ENCODE data around the gene TMEM164.

- TF ChIP-seq, protein P1, sequence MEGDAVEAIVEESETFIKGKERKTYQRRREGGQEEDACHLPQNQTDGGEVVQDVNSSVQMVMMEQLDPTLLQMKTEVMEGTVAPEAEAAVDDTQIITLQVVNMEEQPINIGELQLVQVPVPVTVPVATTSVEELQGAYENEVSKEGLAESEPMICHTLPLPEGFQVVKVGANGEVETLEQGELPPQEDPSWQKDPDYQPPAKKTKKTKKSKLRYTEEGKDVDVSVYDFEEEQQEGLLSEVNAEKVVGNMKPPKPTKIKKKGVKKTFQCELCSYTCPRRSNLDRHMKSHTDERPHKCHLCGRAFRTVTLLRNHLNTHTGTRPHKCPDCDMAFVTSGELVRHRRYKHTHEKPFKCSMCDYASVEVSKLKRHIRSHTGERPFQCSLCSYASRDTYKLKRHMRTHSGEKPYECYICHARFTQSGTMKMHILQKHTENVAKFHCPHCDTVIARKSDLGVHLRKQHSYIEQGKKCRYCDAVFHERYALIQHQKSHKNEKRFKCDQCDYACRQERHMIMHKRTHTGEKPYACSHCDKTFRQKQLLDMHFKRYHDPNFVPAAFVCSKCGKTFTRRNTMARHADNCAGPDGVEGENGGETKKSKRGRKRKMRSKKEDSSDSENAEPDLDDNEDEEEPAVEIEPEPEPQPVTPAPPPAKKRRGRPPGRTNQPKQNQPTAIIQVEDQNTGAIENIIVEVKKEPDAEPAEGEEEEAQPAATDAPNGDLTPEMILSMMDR (conservative IDR thresholded peaks at IDR 0.05; ENCODE audit: low read depth, low read length): no peak
- TF ChIP-seq POLR2A (IDR thresholded peaks at IDR 0.05; ENCODE audit: low read depth, low read length) (no peak), FOS (IDR thresholded peaks at IDR 0.05; ENCODE audit: low read depth, low read length) (no peak), BHLHE40 (IDR thresholded peaks at IDR 0.05; ENCODE audit: low read depth, low read length) (no peak), CHD1 (IDR thresholded peaks at IDR 0.05; ENCODE audit: low read depth, low read length) (no peak), SMC3 (IDR thresholded peaks at IDR 0.05; ENCODE audit: low read depth, low read length) (no peak), MXI1 (IDR thresholded peaks at IDR 0.05; ENCODE audit: borderline replicate concordance, low read depth, low read length) (no peak), RAD21 (IDR thresholded peaks at IDR 0.05; ENCODE audit: low read length) (no peak), ELK1 (IDR thresholded peaks at IDR 0.05; ENCODE audit: borderline replicate concordance, low read depth, low read length) (no peak), RFX5 (IDR thresholded peaks at IDR 0.05; ENCODE audit: low read depth, low read length) (no peak), MAFK (IDR thresholded peaks at IDR 0.05; ENCODE audit: low read depth, low read length) (no peak), CEBPB (IDR thresholded peaks at IDR 0.05; ENCODE audit: low read depth, low read length) (no peak), RCOR1 (IDR thresholded peaks at IDR 0.05; ENCODE audit: insufficient replicate concordance, low read length) (no peak)
- TF ChIP-seq, protein P2, sequence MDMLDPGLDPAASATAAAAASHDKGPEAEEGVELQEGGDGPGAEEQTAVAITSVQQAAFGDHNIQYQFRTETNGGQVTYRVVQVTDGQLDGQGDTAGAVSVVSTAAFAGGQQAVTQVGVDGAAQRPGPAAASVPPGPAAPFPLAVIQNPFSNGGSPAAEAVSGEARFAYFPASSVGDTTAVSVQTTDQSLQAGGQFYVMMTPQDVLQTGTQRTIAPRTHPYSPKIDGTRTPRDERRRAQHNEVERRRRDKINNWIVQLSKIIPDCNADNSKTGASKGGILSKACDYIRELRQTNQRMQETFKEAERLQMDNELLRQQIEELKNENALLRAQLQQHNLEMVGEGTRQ (IDR thresholded peaks at IDR 0.05; ENCODE audit: low read depth, low read length): no peak
Measured at GRCh38 chrX:110103344-110103743, 100.4 kb downstream of the TMEM164 start.

All from IMR-90 (cell line).